Gastrocnemius medialis (tissue), 4 donors: Measurements from ENCODE around the gene PSME3.

Source experiments
- CTCF ChIP-seq, 5 experiments: fragments of 450-650 bp in 3 of 5; fragments of 200-600 bp in 2 of 5; sonication (generic) in 2 of 5; IDR thresholded peaks in 4 of 5; conservative IDR thresholded peaks in 1 of 5; 1 replicate in 4 of 5; 2 replicates in 1 of 5; pipeline ENCODE4 v1.5.1; 2016 to 2019; ENCODE audit warnings: antibody characterized with exemption in 5 of 5, mild to moderate bottlenecking in 3 of 5, moderate library complexity in 3 of 5
- POLR2A ChIP-seq, 2 donors: fragments of 450-650 bp; IDR thresholded peaks; one replicate each; pipeline ENCODE4 v1.6.1; 2017; ENCODE audit warnings: antibody characterized with exemption in 2 of 2, mild to moderate bottlenecking in 2 of 2, moderate library complexity in 2 of 2

DNA sequence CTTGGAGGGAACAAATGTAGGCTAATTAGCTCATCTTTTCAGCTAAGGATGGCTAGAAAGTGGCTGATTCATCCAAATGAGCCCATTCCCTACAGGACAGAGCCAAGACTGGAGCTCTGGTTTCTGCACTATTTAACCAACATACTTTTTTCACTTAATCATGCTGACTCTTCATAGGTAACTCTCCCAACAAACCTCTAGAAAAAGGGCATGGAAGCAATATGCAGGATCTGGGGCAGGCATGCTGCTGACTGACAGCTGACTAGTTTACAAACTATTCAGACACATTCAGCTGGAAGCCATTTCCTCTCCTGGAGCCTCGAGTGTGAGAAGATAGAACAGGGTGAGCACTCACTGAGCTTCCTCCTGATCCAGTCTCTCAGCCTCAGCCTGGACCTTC lies 15.3 kb upstream of the PSME3 start:
- TF ChIP-seq CTCF (IDR thresholded peaks at IDR 0.05 in 4 of 5, conservative IDR thresholded peaks at IDR 0.05 in 1 of 5): no peak
- TF ChIP-seq POLR2A (IDR thresholded peaks at IDR 0.05): no peak
